ENCODE results near the gene RANGRF.

The RANGRF gene

DNA sequence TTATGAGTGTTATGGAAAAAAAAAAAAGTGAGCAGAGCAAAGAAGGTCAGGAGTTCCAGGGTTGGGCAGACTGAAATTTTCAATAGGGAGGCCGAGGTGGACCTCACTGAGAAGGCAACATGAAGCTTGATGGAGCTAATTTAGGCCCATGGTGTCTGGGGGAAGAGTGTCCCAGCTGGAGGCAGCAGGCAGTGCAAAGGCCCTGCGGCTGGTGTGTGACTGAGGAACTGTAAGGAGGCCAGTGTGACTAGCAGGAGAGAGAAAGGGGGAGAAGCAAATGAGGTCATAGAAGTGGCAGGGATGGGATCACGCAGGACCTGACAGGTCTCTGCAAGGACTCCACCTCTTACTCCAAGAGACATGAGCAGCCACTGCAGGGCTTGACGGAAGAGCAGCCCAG, 31.8 kb downstream of the RANGRF start:
- ChIA-PET CTCF (interaction anchor here (4.1 kb wide), 1 partner anchor 19 kb away, joined by 17 read pairs; no protein-coding TSS in a partner anchor), POLR2A (no interaction called here)
- no peak for DNase-seq (ENCODE audit: extremely low spot score)
- TF ChIP-seq, protein P1, sequence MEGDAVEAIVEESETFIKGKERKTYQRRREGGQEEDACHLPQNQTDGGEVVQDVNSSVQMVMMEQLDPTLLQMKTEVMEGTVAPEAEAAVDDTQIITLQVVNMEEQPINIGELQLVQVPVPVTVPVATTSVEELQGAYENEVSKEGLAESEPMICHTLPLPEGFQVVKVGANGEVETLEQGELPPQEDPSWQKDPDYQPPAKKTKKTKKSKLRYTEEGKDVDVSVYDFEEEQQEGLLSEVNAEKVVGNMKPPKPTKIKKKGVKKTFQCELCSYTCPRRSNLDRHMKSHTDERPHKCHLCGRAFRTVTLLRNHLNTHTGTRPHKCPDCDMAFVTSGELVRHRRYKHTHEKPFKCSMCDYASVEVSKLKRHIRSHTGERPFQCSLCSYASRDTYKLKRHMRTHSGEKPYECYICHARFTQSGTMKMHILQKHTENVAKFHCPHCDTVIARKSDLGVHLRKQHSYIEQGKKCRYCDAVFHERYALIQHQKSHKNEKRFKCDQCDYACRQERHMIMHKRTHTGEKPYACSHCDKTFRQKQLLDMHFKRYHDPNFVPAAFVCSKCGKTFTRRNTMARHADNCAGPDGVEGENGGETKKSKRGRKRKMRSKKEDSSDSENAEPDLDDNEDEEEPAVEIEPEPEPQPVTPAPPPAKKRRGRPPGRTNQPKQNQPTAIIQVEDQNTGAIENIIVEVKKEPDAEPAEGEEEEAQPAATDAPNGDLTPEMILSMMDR (IDR thresholded peaks at IDR 0.05; ENCODE audit: control extremely low read depth, extremely low read depth, low read depth, missing control alignments), result no peak

DNA sequence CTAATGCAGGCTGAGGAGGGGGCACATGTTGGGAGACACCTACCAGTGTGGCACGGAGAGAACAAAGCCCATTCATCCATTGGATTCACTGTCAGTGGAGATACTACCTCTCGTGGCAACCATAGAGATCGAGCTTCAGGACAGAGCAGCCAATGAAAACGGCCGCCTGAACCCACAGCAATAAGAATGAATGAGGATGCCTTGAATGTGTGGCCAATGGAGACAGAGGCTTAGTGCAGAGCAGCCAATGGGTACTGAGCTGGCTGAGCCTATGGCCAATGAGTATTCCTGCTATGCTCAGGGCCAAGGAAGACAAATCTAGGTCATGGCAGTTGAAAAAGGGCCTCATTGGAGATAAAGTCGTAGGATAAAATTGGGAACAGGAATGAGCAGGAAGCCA, 32.5 kb downstream of the RANGRF start:
- TF ChIP-seq, protein P1 (IDR thresholded peaks at IDR 0.05; ENCODE audit: control extremely low read depth, extremely low read depth, low read depth, missing control alignments), result no peak
- POLR2A ChIA-PET, result no interaction called here
- CTCF ChIA-PET, result no interaction called here
- peak; percentile 8 for DNase-seq (ENCODE audit: extremely low spot score)

DNA sequence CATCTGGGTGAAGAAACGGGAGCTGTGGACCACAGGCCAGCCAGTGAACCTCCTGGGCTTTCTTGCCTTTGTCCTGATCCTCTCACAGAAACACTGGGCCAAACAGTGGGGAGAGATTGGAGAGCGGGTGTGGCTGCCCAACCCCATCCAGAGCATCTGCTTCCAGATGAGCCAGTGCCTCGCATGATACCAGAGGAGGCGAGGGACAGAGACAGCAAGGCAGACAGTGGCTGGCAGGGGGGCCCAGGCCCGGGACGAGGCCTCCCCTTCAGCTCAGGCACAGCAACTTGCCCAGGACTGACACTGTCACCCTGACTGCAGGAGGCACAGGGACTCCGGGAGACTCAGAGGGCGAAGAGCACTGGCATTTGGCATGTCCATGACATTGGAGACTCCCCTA, 33.6 kb downstream of the RANGRF start:
- CTCF ChIA-PET, result no interaction called here
- peak; percentile 9 for DNase-seq (ENCODE audit: extremely low spot score)
- TF ChIP-seq, protein P1 (IDR thresholded peaks at IDR 0.05; ENCODE audit: control extremely low read depth, extremely low read depth, low read depth, missing control alignments), result no peak
- POLR2A ChIA-PET, result no interaction called here

DNA sequence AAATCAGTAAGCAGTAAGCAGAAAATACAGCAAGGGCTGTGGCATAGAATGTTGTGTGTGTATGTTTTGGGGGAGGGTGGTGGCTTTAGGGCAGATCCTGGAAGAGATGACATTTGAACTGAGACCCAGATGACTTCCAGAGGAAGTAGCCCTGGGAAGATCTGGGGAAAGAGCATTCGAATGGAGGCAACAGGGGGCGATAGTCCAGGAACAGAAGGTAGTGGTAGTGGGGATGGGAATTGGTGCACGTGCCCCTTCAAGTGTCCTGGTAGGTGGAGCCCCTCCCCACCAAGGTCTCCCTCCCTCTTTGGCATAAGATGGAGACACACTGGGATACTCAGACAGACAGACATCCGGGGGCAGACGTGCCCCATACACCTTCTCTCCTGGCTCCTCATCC, 35.7 kb downstream of the RANGRF start:
- DNase-seq (ENCODE audit: extremely low spot score), result no peak
- ChIA-PET CTCF (no interaction called here), POLR2A (no interaction called here)
- TF ChIP-seq, protein P1 (IDR thresholded peaks at IDR 0.05; ENCODE audit: control extremely low read depth, extremely low read depth, low read depth, missing control alignments), result no peak

DNA sequence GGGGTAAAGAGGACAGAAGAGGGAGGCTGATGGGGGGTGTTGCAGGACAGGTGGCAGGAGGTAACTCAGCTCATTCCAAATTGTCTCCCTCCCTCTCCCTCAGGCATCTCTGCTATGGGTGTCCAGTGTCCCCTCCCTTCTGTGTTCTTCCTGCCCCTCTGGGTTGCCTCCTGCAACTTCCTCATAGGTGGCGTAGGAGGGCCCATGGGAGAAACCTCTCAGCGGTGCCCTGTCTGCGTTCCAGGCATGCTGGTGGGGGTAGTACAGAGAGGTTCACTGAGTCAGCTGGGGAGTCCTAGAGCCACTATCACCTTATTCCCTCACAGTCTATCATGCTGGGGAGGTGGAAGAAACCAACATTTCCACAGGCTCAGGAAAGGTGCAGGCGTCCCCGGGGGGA, 36.5 kb downstream of the RANGRF start:
- POLR2A ChIA-PET, result no interaction called here
- DNase-seq (ENCODE audit: extremely low spot score), result no peak
- TF ChIP-seq, protein P1 (IDR thresholded peaks at IDR 0.05; ENCODE audit: control extremely low read depth, extremely low read depth, low read depth, missing control alignments), result no peak
- CTCF ChIA-PET, result no interaction called here

DNA sequence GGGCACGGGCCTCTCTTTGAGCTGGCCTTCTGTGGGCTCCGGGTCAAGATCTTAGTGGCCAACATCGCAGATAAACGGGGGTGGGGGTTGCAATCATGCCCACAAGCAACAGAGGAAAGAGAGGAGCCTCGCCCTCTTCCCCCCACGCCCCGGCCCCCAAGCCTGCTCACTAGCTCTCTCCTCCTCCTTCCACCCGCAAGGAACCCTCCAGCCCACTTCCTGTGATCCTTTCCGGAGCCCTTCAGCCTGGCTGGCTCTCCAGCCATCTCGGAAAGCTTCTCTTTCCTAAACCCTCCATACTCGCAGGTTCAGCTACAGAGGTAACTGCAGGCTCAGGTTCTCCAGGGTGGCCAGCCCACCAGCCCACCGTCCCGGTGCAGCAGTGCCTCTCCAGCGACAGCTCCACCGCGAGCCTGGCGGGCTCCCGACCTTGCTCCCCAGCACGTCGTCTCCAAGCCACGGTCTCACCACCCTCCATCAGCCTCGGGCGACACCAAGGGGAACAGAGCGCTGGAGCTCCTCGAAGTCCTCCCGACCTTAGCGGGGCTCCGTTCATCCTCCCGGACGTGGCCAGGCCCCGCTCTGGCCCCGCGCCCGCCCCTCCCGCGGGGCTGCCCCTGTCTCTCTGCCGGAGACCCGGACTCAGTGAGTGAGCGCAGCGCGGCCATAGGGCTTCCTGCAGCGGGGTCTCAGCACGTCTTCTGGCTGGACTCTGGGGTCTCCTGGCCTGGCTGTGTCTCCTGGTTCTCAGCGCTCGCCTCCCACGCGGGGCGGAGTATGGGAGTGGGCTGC, 38.2 kb downstream of the RANGRF start:
- CTCF ChIA-PET, result interaction anchor here (0.9 to 1.8 kb wide), 8 partner anchors 9 to 50 kb away, joined by 3 to 7 read pairs (median 4); partner anchors contain the start of genes KRABD2, RANGRF and SLC25A35
- POLR2A ChIA-PET, result interaction anchor here (0.6 kb wide), 1 partner anchor 18 kb away, joined by 9 read pairs; no protein-coding TSS in a partner anchor
- TF ChIP-seq, protein P1 (IDR thresholded peaks at IDR 0.05; ENCODE audit: control extremely low read depth, extremely low read depth, low read depth, missing control alignments), result no peak
- peak; percentile 47 for DNase-seq (ENCODE audit: extremely low spot score)
